IMR-90 (cell line): Measurements from ENCODE around the gene ANGPT4. TPM values are rescaled to one million over a fixed set of nuclear protein-coding genes. Genes with fewer than 3 reads are reported as not detected.

ENCODE experiments used
- ATAC-seq: fragments of 200-7000 bp; cut with Tn5 transposase; 2 replicates; pipeline ENCODE4 v1.9.1; 2020; ENCODE audit warnings: low read depth, mild to moderate bottlenecking, moderate library complexity
- BruUV-seq: library from RNA; stranded (reverse); fragments of 400-500 nt; replicated peaks from 2 replicates; lab custom pipeline; 2021; lab: Mats Ljungman, UMichigan
- CTCF ChIA-PET: fragments of 300-600 bp; formaldehyde crosslinking; extraction: SDS; loops from one replicate; lab custom pipeline; 2021; ENCODE audit warnings: antibody characterized with exemption; lab: Yijun Ruan, JAX
- POLR2A ChIA-PET: fragments of 300-600 bp; sonication (Branson Sonifier 250); formaldehyde crosslinking; loops from one replicate; lab custom pipeline; 2022; ENCODE audit warnings: antibody characterized with exemption; ENCODE audit not compliant: unreplicated experiment; lab: Charles Lee
- DNase-seq: peaks from one replicate; pipeline ENCODE4 v3.0.0; 2013
- H2AFZ ChIP-seq: replicated peaks from 2 replicates; pipeline ENCODE3; 2013; ENCODE audit warnings: low read length, mild to moderate bottlenecking; ENCODE audit not compliant: poor library complexity
- H2AK5ac ChIP-seq: 2 replicates; pipeline ENCODE4 v1.6.1; 2013; ENCODE audit warnings: low read depth, low read length, inconsistent platforms
- H2AK9ac ChIP-seq: replicated peaks from 2 replicates; pipeline ENCODE3; 2013; ENCODE audit warnings: mild to moderate bottlenecking, low read depth, low read length, moderate library complexity; ENCODE audit not compliant: poor library complexity
- H2BK120ac ChIP-seq: 2 replicates; pipeline ENCODE4 v1.6.1; 2013; ENCODE audit warnings: low read depth, low read length, inconsistent platforms
- H2BK15ac ChIP-seq: 3 replicates; pipeline ENCODE4 v1.6.1; 2013; ENCODE audit warnings: low read depth, low read length, inconsistent platforms
- H2BK20ac ChIP-seq: 2 replicates; pipeline ENCODE4 v1.6.1; 2013; ENCODE audit warnings: low read depth, mild to moderate bottlenecking, inconsistent platforms, low read length, moderate library complexity
- H2BK5ac ChIP-seq: 2 replicates; pipeline ENCODE4 v1.6.1; 2013; ENCODE audit warnings: mild to moderate bottlenecking, low read depth, low read length, inconsistent platforms; ENCODE audit not compliant: poor library complexity, severe bottlenecking
- H3K14ac ChIP-seq: replicated peaks from 2 replicates; pipeline ENCODE4 v1.6.1; 2013; ENCODE audit warnings: low read depth, low read length, inconsistent platforms
- H3K18ac ChIP-seq: 2 replicates; pipeline ENCODE4 v1.6.1; 2013; ENCODE audit warnings: low read depth, low read length, control low read depth
- H3K23ac ChIP-seq: 2 replicates; pipeline ENCODE4 v1.6.1; 2013; ENCODE audit warnings: low read depth, low read length, inconsistent platforms
- H3K27ac ChIP-seq: 2 replicates; pipeline ENCODE4 v1.5.1; 2013; ENCODE audit warnings: mild to moderate bottlenecking, control low read depth, low read length; ENCODE audit not compliant: insufficient read depth
- H3K27me3 ChIP-seq: 2 replicates; pipeline ENCODE4 v1.6.1; 2013; ENCODE audit warnings: low read length; ENCODE audit not compliant: control insufficient read depth, insufficient read depth
- H3K36me3 ChIP-seq: 2 replicates; pipeline ENCODE4 v1.6.1; 2013; ENCODE audit warnings: low read length, mixed read lengths; ENCODE audit not compliant: control insufficient read depth, insufficient read depth
- H3K4ac ChIP-seq: 2 replicates; pipeline ENCODE4 v1.6.1; 2013; ENCODE audit warnings: low read depth, low read length, inconsistent platforms
- H3K4me1 ChIP-seq: 2 replicates; pipeline ENCODE4 v1.6.1; 2013; ENCODE audit warnings: low read length, mixed read lengths; ENCODE audit not compliant: control insufficient read depth, insufficient read depth
- H3K4me2 ChIP-seq: 2 replicates; pipeline ENCODE4 v1.6.1; 2013; ENCODE audit warnings: low read depth, mild to moderate bottlenecking, control low read depth, low read length, moderate library complexity
- H3K4me3 ChIP-seq: 2 replicates; pipeline ENCODE4 v1.5.1; 2013; ENCODE audit warnings: low read depth, mild to moderate bottlenecking, control low read depth, low read length, moderate library complexity; ENCODE audit not compliant: insufficient read depth
- H3K56ac ChIP-seq: 2 replicates; pipeline ENCODE4 v1.6.1; 2013; ENCODE audit warnings: low read length, inconsistent platforms; ENCODE audit not compliant: insufficient read depth; ENCODE audit errors: extremely low read depth
- H3K79me1 ChIP-seq, 2 experiments: 2 replicates each; pipeline ENCODE4 v1.6.1; 2013; ENCODE audit warnings: low read length in 2 of 2, inconsistent platforms in 1 of 2, low read depth in 1 of 2
- H3K9ac ChIP-seq: 2 replicates; pipeline ENCODE4 v1.6.1; 2013; ENCODE audit warnings: low read depth, low read length, control low read depth
- H3K9me1 ChIP-seq: 2 replicates; pipeline ENCODE4 v1.6.1; 2013; ENCODE audit warnings: low read length, inconsistent platforms; ENCODE audit not compliant: insufficient read depth
- H3K9me3 ChIP-seq: 2 replicates; pipeline ENCODE4 v1.6.1; 2013; ENCODE audit warnings: low read length; ENCODE audit not compliant: control insufficient read depth, insufficient read depth
- H4K20me1 ChIP-seq: 2 replicates; pipeline ENCODE4 v1.6.1; 2013; ENCODE audit warnings: low read length, inconsistent platforms; ENCODE audit not compliant: insufficient read depth
- H4K5ac ChIP-seq: 2 replicates; pipeline ENCODE4 v1.6.1; 2013; ENCODE audit warnings: mild to moderate bottlenecking, low read depth, low read length, control low read depth
- H4K8ac ChIP-seq, 2 experiments: 2 replicates each; pipeline ENCODE4 v1.6.1; 2013; ENCODE audit warnings: low read depth in 2 of 2, low read length in 2 of 2, control low read depth in 1 of 2, inconsistent platforms in 1 of 2
- H4K91ac ChIP-seq: 2 replicates; pipeline ENCODE4 v1.6.1; 2013; ENCODE audit warnings: low read depth, low read length, inconsistent platforms; ENCODE audit not compliant: insufficient read depth
- BHLHE40 ChIP-seq: fragments of 150-350 bp; IDR thresholded peaks from 2 replicates; pipeline ENCODE4 v1.6.1; 2016; ENCODE audit warnings: mild to moderate bottlenecking, low read depth, low read length
- CEBPB ChIP-seq: IDR thresholded peaks from 2 replicates; pipeline ENCODE4 v1.6.1; 2012; ENCODE audit warnings: low read depth, low read length, improper control_type of control experiment
- CHD1 ChIP-seq: IDR thresholded peaks from 2 replicates; pipeline ENCODE4 v1.6.1; 2012; ENCODE audit warnings: low read depth, low read length, improper control_type of control experiment
- ELK1 ChIP-seq: fragments of 150-350 bp; IDR thresholded peaks from 2 replicates; pipeline ENCODE4 v1.6.1; 2016; ENCODE audit warnings: low read depth, mild to moderate bottlenecking, low read length, moderate library complexity, borderline replicate concordance
- FOS ChIP-seq: fragments of 150-350 bp; IDR thresholded peaks from 2 replicates; pipeline ENCODE4 v1.6.1; 2016; ENCODE audit warnings: low read depth, low read length
- MAFK ChIP-seq: IDR thresholded peaks from 2 replicates; pipeline ENCODE4 v1.6.1; 2012; ENCODE audit warnings: low read depth, low read length, improper control_type of control experiment
- MAZ ChIP-seq: IDR thresholded peaks from 2 replicates; pipeline ENCODE4 v1.6.1; 2012; ENCODE audit warnings: low read depth, mild to moderate bottlenecking, low read length, improper control_type of control experiment, moderate library complexity, borderline replicate concordance
- MXI1 ChIP-seq: IDR thresholded peaks from 2 replicates; pipeline ENCODE4 v1.6.1; 2012; ENCODE audit warnings: low read depth, mild to moderate bottlenecking, low read length, moderate library complexity, borderline replicate concordance
- NFE2L2 ChIP-seq: fragments of 150-350 bp; IDR thresholded peaks from 2 replicates; pipeline ENCODE4 v1.6.1; 2016; ENCODE audit warnings: low read depth, mild to moderate bottlenecking, low read length
- POLR2A ChIP-seq: IDR thresholded peaks from 2 replicates; pipeline ENCODE4 v1.6.1; 2012; ENCODE audit warnings: mild to moderate bottlenecking, low read depth, low read length
- RAD21 ChIP-seq: IDR thresholded peaks from 2 replicates; pipeline ENCODE4 v1.6.1; 2012; ENCODE audit warnings: low read length, improper control_type of control experiment
- RCOR1 ChIP-seq: IDR thresholded peaks from 2 replicates; pipeline ENCODE4 v1.6.1; 2012; ENCODE audit warnings: mild to moderate bottlenecking, low read length, improper control_type of control experiment; ENCODE audit not compliant: insufficient replicate concordance
- RFX5 ChIP-seq: IDR thresholded peaks from 2 replicates; pipeline ENCODE4 v1.8.0; 2012; ENCODE audit warnings: low read depth, mild to moderate bottlenecking, low read length, moderate library complexity
- SMC3 ChIP-seq: fragments of 150-350 bp; IDR thresholded peaks from 2 replicates; pipeline ENCODE4 v1.6.1; 2016; ENCODE audit warnings: low read depth, mild to moderate bottlenecking, antibody characterized with exemption, low read length, moderate library complexity
- USF2 ChIP-seq: fragments of 150-350 bp; IDR thresholded peaks from 2 replicates; pipeline ENCODE4 v1.6.1; 2017; ENCODE audit warnings: mild to moderate bottlenecking, antibody characterized with exemption, low read length, low read depth
- WGBS, 2 experiments: methylation state at CpG; one replicate each; pipeline versions ENCODE4 v1.1.5 to v1.1.7; 2013; ENCODE audit warnings: missing lambda C conversion rate in 2 of 2; ENCODE audit not compliant: insufficient read length in 1 of 2; ENCODE audit errors: extremely low coverage in 2 of 2; 5-methylcytosine and 5-hydroxymethylcytosine counted together
- dilution Hi-C: fragments of 300-500 bp; cut with HindIII; formaldehyde crosslinking; loops from one replicate; pipeline ENCODE4 v1.14.3; 2018; ENCODE audit warnings: low sequenced_read_pairs; ENCODE audit not compliant: unreplicated experiment
- in situ Hi-C: fragments of 300-500 bp; cut with MboI; formaldehyde crosslinking; loops from 3 replicates; pipeline ENCODE4 v1.14.3; 2019; ENCODE audit warnings: low sequenced_read_pairs, inconsistent platforms, mixed read lengths
- intact Hi-C: fragments of 100-400 bp; cut with micrococcal nuclease; formaldehyde crosslinking; loops from 2 replicates; pipeline ENCODE4 v1.10.0; 2022
- polyA plus RNA-seq, 3 experiments: library from polyadenylated mRNA; depleted of rRNA; stranded (reverse); fragments of >200 nt; gene quantifications; 2 replicates each; pipeline ENCODE4 v1.2.3, GENCODE V29; 2012; ENCODE audit warnings: low replicate concordance in 1 of 3
- total RNA-seq: library from RNA; depleted of rRNA; stranded (reverse); fragments of >200 nt; gene quantifications from 2 replicates; pipeline ENCODE4 v1.2.3, GENCODE V29; 2012
- TF ChIP-seq, protein P1 (sequence below): conservative IDR thresholded peaks from 2 replicates; pipeline ENCODE4 v1.5.1; 2012; ENCODE audit warnings: mild to moderate bottlenecking, low read depth, low read length, improper control_type of control experiment

ANGPT4 gene
- total and polyA plus RNA-seq, 2 of the 4 experiments (the other 2 are of a cell fraction): not detected

DNA sequence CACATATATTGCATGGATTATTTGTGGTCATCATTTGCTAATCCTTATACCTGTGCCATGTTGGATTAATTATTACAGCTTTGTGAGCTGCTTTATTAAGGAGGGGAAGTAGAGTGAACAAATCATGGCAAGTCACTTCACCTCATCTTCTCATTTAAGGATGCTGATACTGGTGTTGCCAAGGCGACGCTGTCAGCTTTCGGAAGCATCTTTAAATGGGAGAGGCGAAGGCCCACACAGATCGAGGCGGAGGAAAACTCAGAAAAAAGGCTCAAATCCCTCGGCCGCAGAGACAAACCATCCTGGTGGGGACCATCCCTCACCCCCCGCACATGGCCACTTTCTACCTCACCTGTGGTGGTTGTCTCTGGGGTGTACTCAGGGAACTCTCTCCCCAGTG lies 47.9 kb downstream of the ANGPT4 start:
- Histone ChIP-seq H3K56ac (no peak overlapping the region), H4K91ac (no peak overlapping the region), H3K27me3 (peaks cover 12% of the 10 kb centered on the region), H3K9ac (no peak overlapping the region), H3K18ac (no peak overlapping the region), H3K4me3 (no peak overlapping the region), H3K79me1 (no peaks in the 10 kb centered on the region), H2AK5ac (no peak overlapping the region), H3K4me2 (no peak overlapping the region), H3K36me3 (no peaks in the 10 kb centered on the region), H2AK9ac (peak overlapping the region; percentile 55), H2BK15ac (no peak overlapping the region), H3K4ac (no peak overlapping the region), H3K23ac (no peak overlapping the region), H3K9me1 (no peaks in the 10 kb centered on the region), H3K9me3 (no peaks in the 10 kb centered on the region), H2BK5ac (no peak overlapping the region), H3K4me1 (no peaks in the 10 kb centered on the region), H4K20me1 (no peaks in the 10 kb centered on the region), H2AFZ (no peak overlapping the region), H4K5ac (no peak overlapping the region), H2BK20ac (no peak overlapping the region), H3K27ac (no peak overlapping the region), H3K14ac (no peak overlapping the region), H2BK120ac (no peak overlapping the region), H4K8ac (no peak overlapping the region)
- POLR2A ChIA-PET: no interaction called here
- no CpG with 5 or more reads among the region's 9 CpGs for WGBS, 2 experiments
- intact Hi-C loops (no loop called here), dilution Hi-C loops (no loop called here), in situ Hi-C loops (no loop called here)
- BruUV-seq: no TSS peak
- CTCF ChIA-PET: no interaction called here
- DNase-seq (no peak), ATAC-seq (no peak)
- TF ChIP-seq FOS (no peak), MAFK (no peak), CHD1 (no peak), BHLHE40 (no peak), MXI1 (no peak), RCOR1 (no peak), USF2 (no peak), MAZ (no peak), RAD21 (no peak), CEBPB (no peak), RFX5 (no peak), NFE2L2 (no peak), ELK1 (no peak), SMC3 (no peak), POLR2A (no peak)
- TF ChIP-seq, protein P1, sequence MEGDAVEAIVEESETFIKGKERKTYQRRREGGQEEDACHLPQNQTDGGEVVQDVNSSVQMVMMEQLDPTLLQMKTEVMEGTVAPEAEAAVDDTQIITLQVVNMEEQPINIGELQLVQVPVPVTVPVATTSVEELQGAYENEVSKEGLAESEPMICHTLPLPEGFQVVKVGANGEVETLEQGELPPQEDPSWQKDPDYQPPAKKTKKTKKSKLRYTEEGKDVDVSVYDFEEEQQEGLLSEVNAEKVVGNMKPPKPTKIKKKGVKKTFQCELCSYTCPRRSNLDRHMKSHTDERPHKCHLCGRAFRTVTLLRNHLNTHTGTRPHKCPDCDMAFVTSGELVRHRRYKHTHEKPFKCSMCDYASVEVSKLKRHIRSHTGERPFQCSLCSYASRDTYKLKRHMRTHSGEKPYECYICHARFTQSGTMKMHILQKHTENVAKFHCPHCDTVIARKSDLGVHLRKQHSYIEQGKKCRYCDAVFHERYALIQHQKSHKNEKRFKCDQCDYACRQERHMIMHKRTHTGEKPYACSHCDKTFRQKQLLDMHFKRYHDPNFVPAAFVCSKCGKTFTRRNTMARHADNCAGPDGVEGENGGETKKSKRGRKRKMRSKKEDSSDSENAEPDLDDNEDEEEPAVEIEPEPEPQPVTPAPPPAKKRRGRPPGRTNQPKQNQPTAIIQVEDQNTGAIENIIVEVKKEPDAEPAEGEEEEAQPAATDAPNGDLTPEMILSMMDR: no peak
